SK-MEL-5 (cell line): Measurements from ENCODE around the gene CNTROB. TPM values are rescaled to one million over a fixed set of nuclear protein-coding genes. Genes with fewer than 3 reads are reported as not detected.

Source experiments
- DNase-seq: peaks from one replicate; pipeline ENCODE4 v3.0.0-alpha.2; 2016; ENCODE audit warnings: low read depth, low spot score
- in situ Hi-C: cut with HindIII; loops from 2 replicates; pipeline ENCODE4 v1.10.0; 2016; ENCODE audit warnings: low sequenced_read_pairs, high pct_unique_total_duplicates, low pct_unique_long_range_greater_than_20kb
- total RNA-seq: library from RNA; depleted of rRNA; stranded (reverse); fragments of >200 nt; shearing (Covaris generic); gene quantifications from 2 replicates; pipeline ENCODE4 v1.2.3, GENCODE V29; 2014

Gene CNTROB
- total RNA-seq, 1 experiment from 2014 or later = 11.9 TPM

- in situ Hi-C loops = no loop called here
- no peak for DNase-seq
Measured at GRCh38 chr17:7961421-7961820, 29.4 kb downstream of the CNTROB start.

- no peak for DNase-seq
- in situ Hi-C loops = no loop called here
Measured at GRCh38 chr17:7967751-7968150, 35.7 kb downstream of the CNTROB start.

GRCh38 chr17:7969433-7969832 is 37.4 kb downstream of the CNTROB start:
- in situ Hi-C loops = no loop called here
- DNase-seq = no peak

GRCh38 chr17:7971651-7972050 is 39.6 kb downstream of the CNTROB start:
- in situ Hi-C loops = no loop called here
- no peak for DNase-seq

GRCh38 chr17:7972131-7972785 is 40.3 kb downstream of the CNTROB start:
- peak; percentile 32 for DNase-seq
- in situ Hi-C loops = no loop called here

- in situ Hi-C loops = no loop called here
- DNase-seq = no peak
Measured at GRCh38 chr17:7974638-7975131, 42.7 kb downstream of the CNTROB start.

- in situ Hi-C loops = no loop called here
- DNase-seq = no peak
Measured at GRCh38 chr17:7977039-7977438, 45.0 kb downstream of the CNTROB start.

- in situ Hi-C loops = no loop called here
- DNase-seq = no peak
Measured at GRCh38 chr17:7977805-7978204, 45.8 kb downstream of the CNTROB start.

- in situ Hi-C loops = no loop called here
- DNase-seq = no peak
Measured at GRCh38 chr17:7982173-7982572, 50.2 kb downstream of the CNTROB start.

- in situ Hi-C loops = no loop called here
Measured at GRCh38 chr17:7982666-7983065, 50.7 kb downstream of the CNTROB start.

GRCh38 chr17:7984904-7985303 is 52.9 kb downstream of the CNTROB start:
- no peak for DNase-seq
- in situ Hi-C loops = no loop called here

More at GRCh38 chr17:7982666-7983065, 50.7 kb downstream of the CNTROB start:
- DNase-seq = peak; percentile 53

GRCh38 chr17:7987112-7987893 is 55.3 kb downstream of the CNTROB start:
- DNase-seq = no peak
- in situ Hi-C loops = no loop called here

- in situ Hi-C loops = no loop called here
- DNase-seq = peak; percentile 92
Measured at GRCh38 chr17:7988750-7989178, 56.8 kb downstream of the CNTROB start.

- DNase-seq = peak; percentile 78
- in situ Hi-C loops = no loop called here
Measured at GRCh38 chr17:7989781-7990655, 58.0 kb downstream of the CNTROB start.

- in situ Hi-C loops = no loop called here
Measured at GRCh38 chr17:7992516-7992915, 60.5 kb downstream of the CNTROB start.

GRCh38 chr17:7992924-7993323 is 60.9 kb downstream of the CNTROB start:
- in situ Hi-C loops = no loop called here
- peak; percentile 47 for DNase-seq

More at GRCh38 chr17:7992516-7992915, 60.5 kb downstream of the CNTROB start:
- DNase-seq = no peak

- in situ Hi-C loops = no loop called here
- DNase-seq = no peak
Measured at GRCh38 chr17:7993972-7994589, 62.1 kb downstream of the CNTROB start.

- DNase-seq = no peak
- in situ Hi-C loops = no loop called here
Measured at GRCh38 chr17:7995724-7996123, 63.7 kb downstream of the CNTROB start.
